Keratinocyte (primary cell): ENCODE measurements around the gene IQSEC2. TPM values are rescaled to one million over a fixed set of nuclear protein-coding genes. Genes with fewer than 3 reads are reported as not detected.

Source experiments
- DNase-seq: peaks from one replicate; pipeline ENCODE4 v3.0.0-alpha.2; 2011; ENCODE audit warnings: low read depth, missing footprints, low spot score
- FAIRE-seq: peaks from 2 replicates; lab custom pipeline; 2011; peaks lifted over from hg19 to GRCh38; lab: Jason Lieb, UNC
- H2AFZ ChIP-seq: 2 replicates; pipeline ENCODE4 v1.6.0; 2012; ENCODE audit warnings: low read length, control low read depth, inconsistent platforms; ENCODE audit not compliant: control insufficient read depth
- H3K27ac ChIP-seq: 2 replicates; pipeline ENCODE4 v1.5.1; 2011; ENCODE audit warnings: low read length; ENCODE audit not compliant: control insufficient read depth, insufficient read depth
- H3K27me3 ChIP-seq: 3 replicates; pipeline ENCODE4 v1.6.0; 2011; ENCODE audit warnings: low read length; ENCODE audit not compliant: control insufficient read depth, insufficient read depth; ENCODE audit errors: extremely low read depth
- H3K36me3 ChIP-seq, 2 experiments: 2 replicates in 1 of 2; 3 replicates in 1 of 2; pipeline ENCODE4 v1.5.1; 2011; ENCODE audit warnings: low read length in 2 of 2, mild to moderate bottlenecking in 1 of 2; ENCODE audit not compliant: control insufficient read depth in 2 of 2, insufficient read depth in 2 of 2; ENCODE audit errors: extremely low read depth in 1 of 2
- H3K4me1 ChIP-seq: 3 replicates; pipeline ENCODE4 v1.5.1; 2011; ENCODE audit warnings: low read length; ENCODE audit not compliant: control insufficient read depth, insufficient read depth; ENCODE audit errors: extremely low read depth
- H3K4me2 ChIP-seq: 3 replicates; pipeline ENCODE4 v1.6.0; 2011; ENCODE audit warnings: low read depth, low read length; ENCODE audit not compliant: control insufficient read depth, insufficient read depth; ENCODE audit errors: extremely low read depth
- H3K4me3 ChIP-seq, 3 experiments: fragments of 200-600 bp in 1 of 3; sonication (generic) in 1 of 3; 2 replicates in 2 of 3; 3 replicates in 1 of 3; pipeline ENCODE4 v1.5.1; 2011 to 2016; ENCODE audit warnings: low read length in 3 of 3, mild to moderate bottlenecking in 3 of 3, control low read depth in 2 of 3, inconsistent platforms in 1 of 3, low read depth in 1 of 3, mixed read lengths in 1 of 3, mixed run types in 1 of 3, moderate library complexity in 1 of 3; ENCODE audit not compliant: control insufficient read depth in 2 of 3, insufficient read depth in 2 of 3; ENCODE audit errors: extremely low read depth in 1 of 3
- H3K79me2 ChIP-seq: 2 replicates; pipeline ENCODE4 v1.6.0; 2012; ENCODE audit warnings: low read length; ENCODE audit not compliant: control insufficient read depth, insufficient read depth
- H3K9ac ChIP-seq: 3 replicates; pipeline ENCODE4 v1.6.0; 2011; ENCODE audit warnings: low read length; ENCODE audit not compliant: control insufficient read depth, insufficient read depth; ENCODE audit errors: extremely low read depth
- H3K9me1 ChIP-seq: 3 replicates; pipeline ENCODE4 v1.6.0; 2011; ENCODE audit warnings: low read length; ENCODE audit not compliant: control insufficient read depth, insufficient read depth; ENCODE audit errors: extremely low read depth
- H3K9me3 ChIP-seq: 2 replicates; pipeline ENCODE4 v1.5.1; 2012; ENCODE audit warnings: low read depth, low read length; ENCODE audit not compliant: control insufficient read depth
- H4K20me1 ChIP-seq: 3 replicates; pipeline ENCODE4 v1.6.0; 2011; ENCODE audit warnings: low read length; ENCODE audit not compliant: control insufficient read depth, insufficient read depth; ENCODE audit errors: extremely low read depth
- EZH2 ChIP-seq: IDR thresholded peaks from one replicate; pipeline ENCODE4 v1.6.1; 2012; ENCODE audit warnings: inconsistent platforms, mild to moderate bottlenecking, low read length, moderate library complexity
- dilution Hi-C: fragments of 300-500 bp; cut with MboI; formaldehyde crosslinking; loops from one replicate; pipeline ENCODE4 v1.7.0; 2020; ENCODE audit warnings: low sequenced_read_pairs; ENCODE audit not compliant: extremely low pct_ligation_motif_present
- polyA plus RNA-seq, 5 experiments: library from polyadenylated mRNA; depleted of rRNA in 3 of 5; stranded (reverse) in 3 of 5; stranded (forward) in 1 of 5; unstranded in 1 of 5; fragments of >200 nt; gene quantifications; 1 replicate in 1 of 5; 2 replicates in 3 of 5; 3 replicates in 1 of 5; pipeline versions ENCODE4 v1.2.1 to v1.2.3, GENCODE V29; 2011 to 2012; ENCODE audit warnings: missing spikeins in 2 of 5, low read depth in 1 of 5, low replicate concordance in 1 of 5
- TF ChIP-seq, protein P1 (sequence below), 3 experiments: IDR thresholded peaks in 1 of 3; conservative IDR thresholded peaks in 1 of 3; optimal IDR thresholded peaks in 1 of 3; 2 replicates in 2 of 3; 3 replicates in 1 of 3; pipeline versions ENCODE3 to v1.5.1; 2011; ENCODE audit warnings: low read length in 3 of 3, mild to moderate bottlenecking in 3 of 3, moderate library complexity in 2 of 3, control low read depth in 1 of 3, inconsistent platforms in 1 of 3; ENCODE audit not compliant: insufficient read depth in 2 of 3; ENCODE audit errors: extremely low read depth in 1 of 3

IQSEC2 gene
- polyA plus RNA-seq, 1 donor (not counting 4 experiments of a cell fraction or from before 2014, with no cell fraction given) = 4.7 TPM

DNA sequence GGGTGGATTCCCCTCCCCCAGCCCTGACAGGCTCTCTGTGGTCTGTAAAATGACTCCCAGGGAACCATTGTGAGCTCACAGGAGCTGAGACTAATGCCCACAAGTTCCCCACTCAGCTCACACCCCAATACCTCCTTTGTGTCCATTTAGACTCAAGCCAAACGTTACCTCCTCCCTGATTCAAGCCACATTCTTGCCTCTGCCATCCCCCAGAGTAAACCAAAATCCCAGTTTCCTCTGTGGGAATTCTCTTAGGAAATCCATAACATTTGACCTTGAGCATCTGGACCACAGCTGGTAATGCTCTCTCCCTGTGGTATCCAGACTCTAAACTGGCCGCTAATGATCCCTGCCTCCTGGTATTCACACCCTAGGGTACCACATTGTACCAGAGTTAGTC, 30.1 kb downstream of the IQSEC2 start:
- peaks cover 0 to 1% of the 10 kb centered on the region in 2 experiments for H3K36me3 ChIP-seq
- TF ChIP-seq, protein P1, sequence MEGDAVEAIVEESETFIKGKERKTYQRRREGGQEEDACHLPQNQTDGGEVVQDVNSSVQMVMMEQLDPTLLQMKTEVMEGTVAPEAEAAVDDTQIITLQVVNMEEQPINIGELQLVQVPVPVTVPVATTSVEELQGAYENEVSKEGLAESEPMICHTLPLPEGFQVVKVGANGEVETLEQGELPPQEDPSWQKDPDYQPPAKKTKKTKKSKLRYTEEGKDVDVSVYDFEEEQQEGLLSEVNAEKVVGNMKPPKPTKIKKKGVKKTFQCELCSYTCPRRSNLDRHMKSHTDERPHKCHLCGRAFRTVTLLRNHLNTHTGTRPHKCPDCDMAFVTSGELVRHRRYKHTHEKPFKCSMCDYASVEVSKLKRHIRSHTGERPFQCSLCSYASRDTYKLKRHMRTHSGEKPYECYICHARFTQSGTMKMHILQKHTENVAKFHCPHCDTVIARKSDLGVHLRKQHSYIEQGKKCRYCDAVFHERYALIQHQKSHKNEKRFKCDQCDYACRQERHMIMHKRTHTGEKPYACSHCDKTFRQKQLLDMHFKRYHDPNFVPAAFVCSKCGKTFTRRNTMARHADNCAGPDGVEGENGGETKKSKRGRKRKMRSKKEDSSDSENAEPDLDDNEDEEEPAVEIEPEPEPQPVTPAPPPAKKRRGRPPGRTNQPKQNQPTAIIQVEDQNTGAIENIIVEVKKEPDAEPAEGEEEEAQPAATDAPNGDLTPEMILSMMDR (optimal IDR thresholded peaks at IDR 0.05 in 1 of 3, IDR thresholded peaks at IDR 0.05 in 1 of 3, conservative IDR thresholded peaks at IDR 0.05 in 1 of 3; ENCODE audit: extremely low read depth in 1 of 3, insufficient read depth in 2 of 3, low read length in 3 of 3) = no peak
- no peak for TF ChIP-seq EZH2
- no peak overlapping the region for H3K27ac ChIP-seq
- no peaks in the 10 kb centered on the region for H3K27me3 ChIP-seq
- no peak overlapping the region for H3K9ac ChIP-seq
- no peaks in the 10 kb centered on the region for H3K9me1 ChIP-seq
- H3K4me1 ChIP-seq = no peaks in the 10 kb centered on the region
- no peaks in the 10 kb centered on the region for H3K79me2 ChIP-seq
- H3K4me3 ChIP-seq = no peak overlapping the region
- dilution Hi-C loops = no loop called here
- FAIRE-seq (no peak), DNase-seq (no peak)
- H3K4me2 ChIP-seq = no peak overlapping the region
- no peaks in the 10 kb centered on the region for H4K20me1 ChIP-seq
- H3K9me3 ChIP-seq = no peaks in the 10 kb centered on the region
- no peak overlapping the region for H2AFZ ChIP-seq

DNA sequence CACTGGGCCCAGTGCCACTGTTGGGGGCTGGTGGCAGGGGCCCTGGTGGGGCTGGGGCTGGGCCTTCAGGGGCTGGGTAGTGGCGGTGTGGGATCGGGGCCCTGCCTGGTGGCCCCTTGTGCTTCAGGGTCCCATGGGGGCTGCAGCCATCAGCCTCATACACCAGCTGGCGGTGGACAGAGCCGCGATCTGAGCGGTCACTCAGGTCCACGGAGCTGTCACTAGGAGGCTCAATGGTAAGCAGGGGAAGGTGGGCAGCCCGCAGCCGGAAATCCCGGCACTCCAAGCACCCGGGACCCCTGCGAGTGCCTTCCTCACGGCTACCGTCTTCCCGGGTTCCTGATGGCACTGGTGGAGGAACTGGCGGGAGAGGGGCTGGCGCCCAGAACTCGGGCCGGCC, 30.8 kb downstream of the IQSEC2 start:
- Histone ChIP-seq H3K9ac (no peak overlapping the region), H3K27ac (no peak overlapping the region), H3K27me3 (no peaks in the 10 kb centered on the region), H3K4me2 (no peak overlapping the region), H3K9me1 (no peaks in the 10 kb centered on the region), H3K4me1 (no peaks in the 10 kb centered on the region), H3K9me3 (no peaks in the 10 kb centered on the region), H3K79me2 (no peaks in the 10 kb centered on the region), H3K4me3 (no peak overlapping the region), H2AFZ (no peak overlapping the region), H4K20me1 (no peaks in the 10 kb centered on the region), H3K36me3 (peaks cover 0 to 1% of the 10 kb centered on the region in 2 experiments)
- no peak for TF ChIP-seq EZH2
- TF ChIP-seq, protein P1 (optimal IDR thresholded peaks at IDR 0.05 in 1 of 3, IDR thresholded peaks at IDR 0.05 in 1 of 3, conservative IDR thresholded peaks at IDR 0.05 in 1 of 3; ENCODE audit: extremely low read depth in 1 of 3, insufficient read depth in 2 of 3, low read length in 3 of 3) = no peak
- FAIRE-seq (no peak), DNase-seq (no peak)
- dilution Hi-C loops = no loop called here
